Activated CD8-positive, alpha-beta memory T cell treated with anti-CD3 and anti-CD28 coated beads, Interleukin-2, amount 50 U/mL, for 48 hours (primary cell): ENCODE data around the gene DAND5.
A peak's percentile ranks its signal among the peaks of the same experiment; 100 is the strongest.
"Not testable (repeated sequence)": the region's sequence is repeated elsewhere in the genome, so short reads cannot be mapped to it uniquely, and the experiment has no call there.

ENCODE experiments used
- DNase-seq: peaks from one replicate; pipeline ENCODE4 v3.0.0-alpha.2; 2020

Gene DAND5

GRCh38 chr19:12967907-12968306 is 1.5 kb upstream of the DAND5 start:
- DNase-seq: no peak

GRCh38 chr19:12970070-12970820 is 869 bp downstream of the DAND5 start:
- DNase-seq: no peak

GRCh38 chr19:12973236-12973635 is 3.9 kb downstream of the DAND5 start:
- no peak for DNase-seq

GRCh38 chr19:12974301-12975220 is 5.2 kb downstream of the DAND5 start:
- no peak for DNase-seq

GRCh38 chr19:12975221-12975741 is 5.9 kb downstream of the DAND5 start:
- DNase-seq: no peak

GRCh38 chr19:12976109-12976508 is 6.7 kb downstream of the DAND5 start:
- not testable (repeated sequence) for DNase-seq

- no peak for DNase-seq
These were observed 10.6 kb downstream of the DAND5 start for GRCh38 chr19:12979974-12980373.

- DNase-seq: no peak
These were observed 13.3 kb downstream of the DAND5 start for GRCh38 chr19:12982648-12983047.

- no peak for DNase-seq
These were observed 13.7 kb downstream of the DAND5 start for GRCh38 chr19:12983091-12983490.

GRCh38 chr19:12983542-12984142 is 14.3 kb downstream of the DAND5 start:
- DNase-seq: peak; percentile 97

GRCh38 chr19:12984143-12984627 is 14.8 kb downstream of the DAND5 start:
- DNase-seq: no peak

GRCh38 chr19:12984683-12985048 is 15.3 kb downstream of the DAND5 start:
- no peak for DNase-seq

GRCh38 chr19:12985049-12985776 is 15.8 kb downstream of the DAND5 start:
- DNase-seq: no peak

- no peak for DNase-seq
These were observed 17.4 kb downstream of the DAND5 start for GRCh38 chr19:12986726-12987125.

- DNase-seq: no peak
These were observed 17.8 kb downstream of the DAND5 start for GRCh38 chr19:12987190-12987589.

GRCh38 chr19:12987781-12988180 is 18.4 kb downstream of the DAND5 start:
- no peak for DNase-seq

GRCh38 chr19:12990431-12990830 is 21.1 kb downstream of the DAND5 start:
- no peak for DNase-seq

GRCh38 chr19:12990853-12991252 is 21.5 kb downstream of the DAND5 start:
- no peak for DNase-seq

- no peak for DNase-seq
These were observed 21.9 kb downstream of the DAND5 start for GRCh38 chr19:12991296-12991695.

- DNase-seq: no peak
These were observed 23.4 kb downstream of the DAND5 start for GRCh38 chr19:12992729-12993128.

- DNase-seq: no peak
These were observed 24.2 kb downstream of the DAND5 start for GRCh38 chr19:12993562-12993961.
